WTC11 (cell line): ENCODE measurements around the gene CHMP1A. TPM values are rescaled to one million over a fixed set of nuclear protein-coding genes. Genes with fewer than 3 reads are reported as not detected.

Experiments
- ATAC-seq: fragments of 200-7000 bp; cut with Tn5 transposase; 2 replicates; pipeline ENCODE4 v1.10.0; 2021; ENCODE audit warnings: mild to moderate bottlenecking, moderate library complexity
- CTCF ChIA-PET: fragments of 300-600 bp; sonication (Branson Sonifier 250); formaldehyde crosslinking; loops from one replicate; lab custom pipeline; 2021; ENCODE audit warnings: antibody characterized with exemption; lab: Charles Lee
- POLR2A ChIA-PET: fragments of 350-600 bp; sonication (Branson Sonifier 250); formaldehyde crosslinking; loops from one replicate; lab custom pipeline; 2021; ENCODE audit warnings: antibody characterized with exemption; lab: Charles Lee
- DNase-seq: peaks from one replicate; pipeline ENCODE4 v3.0.0; 2021; ENCODE audit warnings: low spot score
- H3K27ac Mint-ChIP-seq: 2 replicates; pipeline ENCODE4 v1.8.0; 2021; ENCODE audit warnings: mixed read lengths
- H3K27me3 Mint-ChIP-seq: 2 replicates; pipeline ENCODE4 v1.8.0; 2021; ENCODE audit warnings: low read depth, mild to moderate bottlenecking, moderate library complexity, mixed read lengths
- H3K36me3 Mint-ChIP-seq: 2 replicates; pipeline ENCODE4 v1.8.0; 2021; ENCODE audit warnings: mixed read lengths
- H3K4me1 Mint-ChIP-seq: 2 replicates; pipeline ENCODE4 v1.8.0; 2022; ENCODE audit warnings: mixed read lengths
- H3K4me3 Mint-ChIP-seq: 2 replicates; pipeline ENCODE4 v1.8.0; 2021; ENCODE audit warnings: mild to moderate bottlenecking, moderate library complexity, mixed read lengths
- H3K9me3 Mint-ChIP-seq: 2 replicates; pipeline ENCODE4 v1.8.0; 2021; ENCODE audit warnings: mixed read lengths
- ATF2 ChIP-seq: sonication (generic); formaldehyde crosslinking; IDR thresholded peaks from 2 replicates; pipeline ENCODE4 v1.8.1; 2022; ENCODE audit warnings: low read depth, missing genetic modification reagents, borderline replicate concordance
- CBFB ChIP-seq: sonication (generic); formaldehyde crosslinking; IDR thresholded peaks from 2 replicates; pipeline ENCODE4 v1.8.1; 2022; ENCODE audit warnings: mild to moderate bottlenecking, low read depth, missing genetic modification reagents
- CREB1 ChIP-seq: sonication (generic); formaldehyde crosslinking; IDR thresholded peaks from 2 replicates; pipeline ENCODE4 v1.8.0; 2023; ENCODE audit warnings: mild to moderate bottlenecking, missing genetic modification reagents
- EMX1 ChIP-seq: fragments of 250-450 bp; sonication (Bioruptor Pico); IDR thresholded peaks from 2 replicates; pipeline ENCODE4 v1.8.0; 2021; ENCODE audit warnings: mild to moderate bottlenecking
- ETV6 ChIP-seq: sonication (generic); formaldehyde crosslinking; IDR thresholded peaks from 2 replicates; pipeline ENCODE4 v1.8.1; 2022; ENCODE audit warnings: mild to moderate bottlenecking, missing genetic modification reagents
- FOXP4 ChIP-seq: sonication (generic); formaldehyde crosslinking; IDR thresholded peaks from 2 replicates; pipeline ENCODE4 v1.8.0; 2022; ENCODE audit warnings: mild to moderate bottlenecking, missing genetic modification reagents
- JAZF1 ChIP-seq: fragments of 250-450 bp; sonication (Bioruptor Pico); IDR thresholded peaks from 2 replicates; pipeline ENCODE4 v1.9.0; 2021; ENCODE audit warnings: moderate library complexity, mild to moderate bottlenecking, inconsistent platforms
- JUN ChIP-seq: sonication (generic); formaldehyde crosslinking; IDR thresholded peaks from 2 replicates; pipeline ENCODE4 v1.8.0; 2023; ENCODE audit warnings: mild to moderate bottlenecking, missing genetic modification reagents
- KAT7 ChIP-seq: sonication (generic); formaldehyde crosslinking; IDR thresholded peaks from 2 replicates; pipeline ENCODE4 v1.8.1; 2023; ENCODE audit warnings: missing genetic modification reagents, mild to moderate bottlenecking, borderline replicate concordance
- MAX ChIP-seq: sonication (generic); formaldehyde crosslinking; IDR thresholded peaks from 2 replicates; pipeline ENCODE4 v1.8.0; 2022; ENCODE audit warnings: mild to moderate bottlenecking, missing genetic modification reagents
- MLX ChIP-seq: sonication (generic); formaldehyde crosslinking; IDR thresholded peaks from 2 replicates; pipeline ENCODE4 v1.8.1; 2023; ENCODE audit warnings: mild to moderate bottlenecking, missing genetic modification reagents, moderate library complexity
- OVOL2 ChIP-seq: fragments of 250-450 bp; sonication (Bioruptor Pico); IDR thresholded peaks from 2 replicates; pipeline ENCODE4 v1.9.0; 2021; ENCODE audit warnings: mild to moderate bottlenecking, borderline replicate concordance
- SMAD4 ChIP-seq: sonication (generic); formaldehyde crosslinking; IDR thresholded peaks from 2 replicates; pipeline ENCODE4 v1.8.0; 2022; ENCODE audit warnings: mild to moderate bottlenecking, missing genetic modification reagents
- SP1 ChIP-seq: sonication (generic); formaldehyde crosslinking; conservative IDR thresholded peaks from 2 replicates; pipeline ENCODE4 v1.8.1; 2022; ENCODE audit warnings: missing genetic modification reagents
- TCF7 ChIP-seq: sonication (generic); formaldehyde crosslinking; IDR thresholded peaks from 2 replicates; pipeline ENCODE4 v1.8.0; 2022; ENCODE audit warnings: mild to moderate bottlenecking, low read depth, missing genetic modification reagents, moderate library complexity
- ZNF219 ChIP-seq: sonication (generic); formaldehyde crosslinking; IDR thresholded peaks from 2 replicates; pipeline ENCODE4 v1.8.0; 2023; ENCODE audit warnings: missing genetic modification reagents, mild to moderate bottlenecking, borderline replicate concordance
- ZNF396 ChIP-seq: fragments of 250-450 bp; sonication (Bioruptor Pico); IDR thresholded peaks from 2 replicates; pipeline ENCODE4 v1.8.0; 2021; ENCODE audit warnings: mild to moderate bottlenecking, moderate library complexity, borderline replicate concordance
- ZNF671 ChIP-seq: fragments of 250-450 bp; sonication (Bioruptor Pico); IDR thresholded peaks from 2 replicates; pipeline ENCODE4 v1.8.0; 2021; ENCODE audit warnings: mild to moderate bottlenecking
- total RNA-seq: library from RNA; stranded (reverse); gene quantifications from 3 replicates; pipeline ENCODE4 v1.2.3, GENCODE V29; 2021
- TF ChIP-seq, protein P1 (sequence below): sonication (generic); formaldehyde crosslinking; IDR thresholded peaks from 2 replicates; pipeline ENCODE4 v1.8.0; 2022; ENCODE audit warnings: mild to moderate bottlenecking, missing genetic modification reagents
- TF ChIP-seq, protein P2 (sequence below): fragments of 200-600 bp; IDR thresholded peaks from 2 replicates; pipeline ENCODE4 v1.8.0; 2022; ENCODE audit warnings: antibody characterized with exemption
- TF ChIP-seq, protein P3 (sequence below): sonication (generic); formaldehyde crosslinking; conservative IDR thresholded peaks from 2 replicates; pipeline ENCODE4 v1.8.1; 2022; ENCODE audit warnings: mild to moderate bottlenecking, missing genetic modification reagents
- TF ChIP-seq, protein P4 (sequence below): fragments of 250-450 bp; sonication (Bioruptor Pico); IDR thresholded peaks from 2 replicates; pipeline ENCODE4 v2.1.2; 2022; ENCODE audit warnings: mild to moderate bottlenecking, moderate library complexity
- TF ChIP-seq, protein P5 (sequence below): sonication (generic); formaldehyde crosslinking; IDR thresholded peaks from 2 replicates; pipeline ENCODE4 v1.8.0; 2023; ENCODE audit warnings: mild to moderate bottlenecking, missing genetic modification reagents

CHMP1A gene
- total RNA-seq, 1 experiment from 2014 or later, result 76.0 TPM

DNA sequence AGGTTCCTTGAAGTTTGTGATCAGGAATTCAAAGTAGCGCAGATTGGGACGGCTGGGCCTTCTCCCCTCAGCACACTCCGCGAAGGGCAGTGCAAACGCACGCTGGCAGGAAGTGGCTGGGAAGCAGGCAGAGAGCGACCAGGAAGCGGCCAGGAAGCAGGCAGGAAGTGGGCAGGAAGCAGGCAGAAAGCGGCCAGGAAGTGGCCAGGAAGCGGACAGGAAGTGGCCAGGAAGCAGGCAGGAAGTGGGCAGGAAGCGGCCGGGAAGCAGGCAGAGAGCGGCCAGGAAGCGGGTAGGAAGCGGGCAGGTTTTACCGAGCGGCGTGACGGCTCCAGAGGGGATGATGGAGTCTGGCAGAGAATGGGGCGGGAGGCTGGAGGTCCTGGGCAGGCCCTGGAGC is 40.9 kb downstream of the CHMP1A start:
- DNase-seq (no peak), ATAC-seq (no peak)
- peaks cover 5% of the 10 kb centered on the region for H3K9me3 Mint-ChIP-seq
- H3K27ac Mint-ChIP-seq, result no peak overlapping the region
- ChIA-PET CTCF (interaction anchor here (1.2 to 6.2 kb wide), 3 partner anchors 15 to 59 kb away, joined by 6 to 79 read pairs (median 7); no protein-coding TSS in a partner anchor), POLR2A (no interaction called here)
- H3K27me3 Mint-ChIP-seq, result no peaks in the 10 kb centered on the region
- H3K36me3 Mint-ChIP-seq, result no peaks in the 10 kb centered on the region
- TF ChIP-seq OVOL2 (CRISPR knock-in tag) (no peak), ETV6 (peak; percentile 99), SP1 (CRISPR knock-in tag) (no peak)
- no peak overlapping the region for H3K4me3 Mint-ChIP-seq
- H3K4me1 Mint-ChIP-seq, result peaks cover 17% of the 10 kb centered on the region

- H3K36me3 Mint-ChIP-seq, result no peaks in the 10 kb centered on the region
- CTCF ChIA-PET, result interaction anchor here (0.6 to 6.2 kb wide), 24 partner anchors 8 to 710 kb away, joined by 3 to 79 read pairs (median 3); no protein-coding TSS in a partner anchor
- no peak overlapping the region for H3K27ac Mint-ChIP-seq
- peaks cover 5% of the 10 kb centered on the region for H3K9me3 Mint-ChIP-seq
- ATAC-seq (peak; percentile 69), DNase-seq (peak; percentile 79)
- no peak overlapping the region for H3K4me3 Mint-ChIP-seq
- H3K4me1 Mint-ChIP-seq, result peaks cover 17% of the 10 kb centered on the region
- no peaks in the 10 kb centered on the region for H3K27me3 Mint-ChIP-seq
- POLR2A ChIA-PET, result no interaction called here
- no peak for TF ChIP-seq MLX (CRISPR knock-in tag)
- no peak for TF ChIP-seq JUN (CRISPR knock-in tag)
- 0 out of 2 replicates have a peak, but pooled peaks have one; percentile 45 for TF ChIP-seq FOXP4
- TF ChIP-seq, protein P1, sequence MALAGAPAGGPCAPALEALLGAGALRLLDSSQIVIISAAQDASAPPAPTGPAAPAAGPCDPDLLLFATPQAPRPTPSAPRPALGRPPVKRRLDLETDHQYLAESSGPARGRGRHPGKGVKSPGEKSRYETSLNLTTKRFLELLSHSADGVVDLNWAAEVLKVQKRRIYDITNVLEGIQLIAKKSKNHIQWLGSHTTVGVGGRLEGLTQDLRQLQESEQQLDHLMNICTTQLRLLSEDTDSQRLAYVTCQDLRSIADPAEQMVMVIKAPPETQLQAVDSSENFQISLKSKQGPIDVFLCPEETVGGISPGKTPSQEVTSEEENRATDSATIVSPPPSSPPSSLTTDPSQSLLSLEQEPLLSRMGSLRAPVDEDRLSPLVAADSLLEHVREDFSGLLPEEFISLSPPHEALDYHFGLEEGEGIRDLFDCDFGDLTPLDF (CRISPR knock-in tag), result no peak
- TF ChIP-seq CREB1 (CRISPR knock-in tag), result no peak
- no peak for TF ChIP-seq ATF2 (CRISPR knock-in tag)
- TF ChIP-seq, protein P2, sequence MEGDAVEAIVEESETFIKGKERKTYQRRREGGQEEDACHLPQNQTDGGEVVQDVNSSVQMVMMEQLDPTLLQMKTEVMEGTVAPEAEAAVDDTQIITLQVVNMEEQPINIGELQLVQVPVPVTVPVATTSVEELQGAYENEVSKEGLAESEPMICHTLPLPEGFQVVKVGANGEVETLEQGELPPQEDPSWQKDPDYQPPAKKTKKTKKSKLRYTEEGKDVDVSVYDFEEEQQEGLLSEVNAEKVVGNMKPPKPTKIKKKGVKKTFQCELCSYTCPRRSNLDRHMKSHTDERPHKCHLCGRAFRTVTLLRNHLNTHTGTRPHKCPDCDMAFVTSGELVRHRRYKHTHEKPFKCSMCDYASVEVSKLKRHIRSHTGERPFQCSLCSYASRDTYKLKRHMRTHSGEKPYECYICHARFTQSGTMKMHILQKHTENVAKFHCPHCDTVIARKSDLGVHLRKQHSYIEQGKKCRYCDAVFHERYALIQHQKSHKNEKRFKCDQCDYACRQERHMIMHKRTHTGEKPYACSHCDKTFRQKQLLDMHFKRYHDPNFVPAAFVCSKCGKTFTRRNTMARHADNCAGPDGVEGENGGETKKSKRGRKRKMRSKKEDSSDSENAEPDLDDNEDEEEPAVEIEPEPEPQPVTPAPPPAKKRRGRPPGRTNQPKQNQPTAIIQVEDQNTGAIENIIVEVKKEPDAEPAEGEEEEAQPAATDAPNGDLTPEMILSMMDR, result peak; percentile 86
- no peak for TF ChIP-seq KAT7 (CRISPR knock-in tag)
- no peak for TF ChIP-seq SMAD4 (CRISPR knock-in tag)
- peak; percentile 53; the same call in 1 of the 2 replicates for TF ChIP-seq MAX (CRISPR knock-in tag)
- no peak for TF ChIP-seq TCF7
- no peak for TF ChIP-seq ZNF671 (CRISPR knock-in tag)
- TF ChIP-seq JAZF1 (CRISPR knock-in tag), result no peak
- TF ChIP-seq, protein P3, sequence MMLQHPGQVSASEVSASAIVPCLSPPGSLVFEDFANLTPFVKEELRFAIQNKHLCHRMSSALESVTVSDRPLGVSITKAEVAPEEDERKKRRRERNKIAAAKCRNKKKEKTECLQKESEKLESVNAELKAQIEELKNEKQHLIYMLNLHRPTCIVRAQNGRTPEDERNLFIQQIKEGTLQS (CRISPR knock-in tag), result no peak
- no peak for TF ChIP-seq CBFB (CRISPR knock-in tag)
- TF ChIP-seq, protein P4, sequence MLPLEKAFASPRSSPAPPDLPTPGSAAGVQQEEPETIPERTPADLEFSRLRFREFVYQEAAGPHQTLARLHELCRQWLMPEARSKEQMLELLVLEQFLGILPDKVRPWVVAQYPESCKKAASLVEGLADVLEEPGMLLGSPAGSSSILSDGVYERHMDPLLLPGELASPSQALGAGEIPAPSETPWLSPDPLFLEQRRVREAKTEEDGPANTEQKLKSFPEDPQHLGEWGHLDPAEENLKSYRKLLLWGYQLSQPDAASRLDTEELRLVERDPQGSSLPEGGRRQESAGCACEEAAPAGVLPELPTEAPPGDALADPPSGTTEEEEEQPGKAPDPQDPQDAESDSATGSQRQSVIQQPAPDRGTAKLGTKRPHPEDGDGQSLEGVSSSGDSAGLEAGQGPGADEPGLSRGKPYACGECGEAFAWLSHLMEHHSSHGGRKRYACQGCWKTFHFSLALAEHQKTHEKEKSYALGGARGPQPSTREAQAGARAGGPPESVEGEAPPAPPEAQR (CRISPR knock-in tag), result no peak
- TF ChIP-seq ZNF219, result no peak
- no peak for TF ChIP-seq ZNF396
- no peak for TF ChIP-seq EMX1
- TF ChIP-seq, protein P5, sequence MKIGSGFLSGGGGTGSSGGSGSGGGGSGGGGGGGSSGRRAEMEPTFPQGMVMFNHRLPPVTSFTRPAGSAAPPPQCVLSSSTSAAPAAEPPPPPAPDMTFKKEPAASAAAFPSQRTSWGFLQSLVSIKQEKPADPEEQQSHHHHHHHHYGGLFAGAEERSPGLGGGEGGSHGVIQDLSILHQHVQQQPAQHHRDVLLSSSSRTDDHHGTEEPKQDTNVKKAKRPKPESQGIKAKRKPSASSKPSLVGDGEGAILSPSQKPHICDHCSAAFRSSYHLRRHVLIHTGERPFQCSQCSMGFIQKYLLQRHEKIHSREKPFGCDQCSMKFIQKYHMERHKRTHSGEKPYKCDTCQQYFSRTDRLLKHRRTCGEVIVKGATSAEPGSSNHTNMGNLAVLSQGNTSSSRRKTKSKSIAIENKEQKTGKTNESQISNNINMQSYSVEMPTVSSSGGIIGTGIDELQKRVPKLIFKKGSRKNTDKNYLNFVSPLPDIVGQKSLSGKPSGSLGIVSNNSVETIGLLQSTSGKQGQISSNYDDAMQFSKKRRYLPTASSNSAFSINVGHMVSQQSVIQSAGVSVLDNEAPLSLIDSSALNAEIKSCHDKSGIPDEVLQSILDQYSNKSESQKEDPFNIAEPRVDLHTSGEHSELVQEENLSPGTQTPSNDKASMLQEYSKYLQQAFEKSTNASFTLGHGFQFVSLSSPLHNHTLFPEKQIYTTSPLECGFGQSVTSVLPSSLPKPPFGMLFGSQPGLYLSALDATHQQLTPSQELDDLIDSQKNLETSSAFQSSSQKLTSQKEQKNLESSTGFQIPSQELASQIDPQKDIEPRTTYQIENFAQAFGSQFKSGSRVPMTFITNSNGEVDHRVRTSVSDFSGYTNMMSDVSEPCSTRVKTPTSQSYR (CRISPR knock-in tag), result no peak
Observed at GRCh38 chr16:89615596-89616090, 41.9 kb downstream of the CHMP1A start.
